Measurements from ENCODE around the gene MMP17.
A peak's percentile ranks its signal among the peaks of the same experiment; 100 is the strongest.
"Not testable (repeated sequence)": the region's sequence is repeated elsewhere in the genome, so short reads cannot be mapped to it uniquely, and the experiment has no call there.

The MMP17 gene

GRCh38 chr12:131864469-131864868 is 36.3 kb downstream of the MMP17 start:
- no peak for DNase-seq (ENCODE audit: low read depth in 2 of 2)

- DNase-seq (ENCODE audit: low read depth in 2 of 2): no peak
Measured at GRCh38 chr12:131865180-131865875, 37.1 kb downstream of the MMP17 start.

- DNase-seq (ENCODE audit: low read depth in 2 of 2): no peak
Measured at GRCh38 chr12:131867471-131867870, 39.3 kb downstream of the MMP17 start.

GRCh38 chr12:131867891-131868675 is 39.9 kb downstream of the MMP17 start:
- DNase-seq (ENCODE audit: low read depth in 2 of 2): no peak

- DNase-seq (ENCODE audit: low read depth in 2 of 2): no peak
Measured at GRCh38 chr12:131869871-131870418, 41.8 kb downstream of the MMP17 start.

- no peak for DNase-seq (ENCODE audit: low read depth in 2 of 2)
Measured at GRCh38 chr12:131871677-131872076, 43.5 kb downstream of the MMP17 start.

GRCh38 chr12:131872154-131873051 is 44.2 kb downstream of the MMP17 start:
- no peak for DNase-seq (ENCODE audit: low read depth in 2 of 2)

- DNase-seq (ENCODE audit: low read depth in 2 of 2): no peak
Measured at GRCh38 chr12:131873293-131873692, 45.1 kb downstream of the MMP17 start.

- not testable (repeated sequence) for DNase-seq (ENCODE audit: low read depth in 2 of 2)
Measured at GRCh38 chr12:131874972-131875371, 46.8 kb downstream of the MMP17 start.

- not testable (repeated sequence) for DNase-seq (ENCODE audit: low read depth in 2 of 2)
Measured at GRCh38 chr12:131877216-131877615, 49.0 kb downstream of the MMP17 start.

GRCh38 chr12:131878436-131878835 is 50.2 kb downstream of the MMP17 start:
- not testable (repeated sequence) for DNase-seq (ENCODE audit: low read depth in 2 of 2)

- no peak for DNase-seq (ENCODE audit: low read depth in 2 of 2)
Measured at GRCh38 chr12:131882804-131883520, 54.8 kb downstream of the MMP17 start.

GRCh38 chr12:131883521-131883900 is 55.3 kb downstream of the MMP17 start:
- no peak for DNase-seq (ENCODE audit: low read depth in 2 of 2)

- DNase-seq (ENCODE audit: low read depth in 2 of 2): not testable (repeated sequence)
Measured at GRCh38 chr12:131885076-131885475, 56.9 kb downstream of the MMP17 start.

- DNase-seq (ENCODE audit: low read depth in 2 of 2): no peak
Measured at GRCh38 chr12:131885543-131886057, 57.4 kb downstream of the MMP17 start.

GRCh38 chr12:131891722-131892121 is 63.5 kb downstream of the MMP17 start:
- DNase-seq (ENCODE audit: low read depth in 2 of 2): not testable (repeated sequence)

- DNase-seq (ENCODE audit: low read depth in 2 of 2): no peak
Measured at GRCh38 chr12:131892711-131893604, 64.8 kb downstream of the MMP17 start.

- DNase-seq (ENCODE audit: low read depth in 2 of 2): no peak
Measured at GRCh38 chr12:131893605-131894312, 65.6 kb downstream of the MMP17 start.

- DNase-seq (ENCODE audit: low read depth in 2 of 2): peak; percentile 82 to 95
Measured at GRCh38 chr12:131894313-131894860, 66.2 kb downstream of the MMP17 start, which contains the start of gene ULK1. Gene ULK1, plus strand, starts transcription at chr12:131894622. Its CDS starts 380 bp downstream, at chr12:131895002.
